Activated CD4-positive, CD25-positive, alpha-beta regulatory T cell treated with anti-CD3 and anti-CD28 coated beads, Interleukin-2, amount 50 U/mL, for 72 hours (primary cell): ENCODE results near the gene CFTR.
"Not testable (repeated sequence)": the region's sequence is repeated elsewhere in the genome, so short reads cannot be mapped to it uniquely, and the experiment has no call there.

ENCODE experiments used
- DNase-seq: peaks from one replicate; pipeline ENCODE4 v3.0.0; 2021

CFTR gene

DNA sequence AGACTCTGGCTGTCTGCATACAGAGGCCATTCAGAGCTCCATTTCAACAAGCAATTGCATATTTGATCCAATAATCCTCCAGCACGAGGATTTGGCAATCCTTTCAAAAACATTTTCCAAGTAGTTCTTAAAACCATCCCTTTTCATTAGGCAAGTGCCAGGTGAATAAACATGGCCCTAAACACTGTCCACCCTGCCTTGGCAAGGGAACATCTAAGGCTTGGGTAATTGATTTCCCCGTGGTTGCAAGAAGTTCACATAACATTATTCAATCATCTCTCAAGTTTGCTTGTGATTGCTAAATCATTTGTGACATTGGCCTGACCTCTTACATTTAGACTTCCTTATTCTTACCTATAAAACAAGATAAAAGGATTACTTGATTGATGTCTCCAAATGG is 218.2 kb downstream of the CFTR start:
- DNase-seq: no peak

DNA sequence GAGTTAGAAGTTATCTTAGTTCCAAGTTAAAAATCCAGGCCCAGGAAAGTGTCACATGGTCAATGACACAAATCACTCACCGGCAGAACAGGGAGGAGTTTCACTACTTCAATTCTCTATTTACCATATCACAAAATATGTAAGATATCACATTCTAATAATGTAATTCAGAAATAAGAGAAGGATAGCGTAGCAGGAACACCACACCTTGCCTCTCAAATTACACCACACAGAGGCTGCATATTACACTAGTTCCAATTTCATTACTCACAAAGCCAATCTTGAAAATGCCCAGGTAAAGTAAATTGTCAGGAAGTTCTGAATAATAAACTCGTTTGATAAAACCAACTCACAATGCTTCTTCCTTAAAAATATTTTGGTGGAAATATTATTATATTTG is 224.2 kb downstream of the CFTR start:
- DNase-seq: no peak

DNA sequence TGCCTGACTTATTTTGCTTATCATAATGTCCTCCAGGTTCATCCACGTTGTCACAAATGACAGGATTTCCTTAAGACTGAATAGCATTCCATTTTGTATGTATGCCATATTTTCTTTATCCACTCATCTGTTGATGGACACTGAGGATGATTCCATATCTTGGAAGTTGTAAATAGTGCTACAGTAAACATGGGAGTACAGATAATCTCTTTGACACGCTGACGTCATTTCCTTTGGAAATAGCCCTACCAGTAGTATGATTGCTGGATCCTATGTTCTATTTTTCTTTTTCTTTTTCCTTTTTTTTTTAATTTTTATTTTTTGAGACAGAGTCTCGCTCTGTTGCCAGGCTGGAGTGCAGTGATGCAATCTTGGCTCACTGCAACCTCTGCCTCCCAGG is 225.8 kb downstream of the CFTR start:
- DNase-seq: no peak

DNA sequence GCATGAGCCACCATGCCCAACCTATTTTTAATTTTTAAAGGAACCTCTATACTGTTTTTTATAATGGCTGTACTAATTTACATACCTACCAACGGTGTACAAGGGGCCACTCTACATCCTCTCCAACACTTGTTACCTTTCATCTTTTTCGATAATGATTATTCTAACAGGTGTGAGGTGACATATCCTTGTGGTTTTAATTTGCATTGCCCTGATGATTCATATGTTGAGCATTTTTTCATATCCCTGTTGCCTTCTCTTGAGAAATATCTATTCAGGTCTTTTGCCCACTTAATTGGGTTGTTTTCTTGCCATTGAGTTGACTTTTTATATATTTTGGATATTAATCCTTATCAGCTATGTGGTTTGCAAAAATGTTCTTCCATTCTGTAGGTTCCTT is 226.4 kb downstream of the CFTR start:
- no peak for DNase-seq

DNA sequence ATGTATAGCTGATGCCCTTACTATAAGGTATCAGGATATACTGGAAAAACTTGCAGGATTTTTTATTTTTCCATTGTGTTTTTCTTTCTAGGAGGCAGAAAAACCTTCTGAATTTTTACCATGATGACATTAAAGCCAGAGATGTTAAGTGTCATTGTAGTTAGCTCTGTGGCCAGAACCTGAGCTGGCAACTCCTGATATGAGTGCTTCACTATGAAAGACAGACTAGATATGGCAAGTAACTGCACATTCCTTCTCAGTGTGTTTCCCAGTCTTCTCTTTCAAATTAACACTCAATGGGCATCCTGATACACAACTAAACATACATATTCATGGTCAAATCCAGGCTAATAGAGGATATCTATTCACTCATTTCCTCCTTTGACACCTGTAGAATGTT is 227.3 kb downstream of the CFTR start:
- DNase-seq: no peak

DNA sequence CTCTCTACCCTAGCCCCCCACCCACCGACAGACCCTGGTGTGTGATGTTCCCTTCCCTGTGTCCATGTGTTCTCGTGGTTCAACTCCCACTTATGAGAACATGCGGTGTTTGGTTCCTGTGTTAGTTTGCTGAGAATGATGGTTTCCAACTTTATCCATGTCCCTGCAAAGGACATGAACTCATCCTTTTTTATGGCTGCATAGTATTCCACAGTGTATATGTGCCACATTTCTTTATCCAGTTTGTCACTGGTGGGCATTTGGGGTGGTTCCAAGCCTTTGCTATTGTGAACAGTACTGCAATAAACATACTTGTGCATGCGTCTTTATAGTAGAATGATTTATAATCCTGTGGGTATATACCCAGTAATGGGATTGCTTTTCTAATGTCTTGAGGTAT is 228.3 kb downstream of the CFTR start:
- not testable (repeated sequence) for DNase-seq

DNA sequence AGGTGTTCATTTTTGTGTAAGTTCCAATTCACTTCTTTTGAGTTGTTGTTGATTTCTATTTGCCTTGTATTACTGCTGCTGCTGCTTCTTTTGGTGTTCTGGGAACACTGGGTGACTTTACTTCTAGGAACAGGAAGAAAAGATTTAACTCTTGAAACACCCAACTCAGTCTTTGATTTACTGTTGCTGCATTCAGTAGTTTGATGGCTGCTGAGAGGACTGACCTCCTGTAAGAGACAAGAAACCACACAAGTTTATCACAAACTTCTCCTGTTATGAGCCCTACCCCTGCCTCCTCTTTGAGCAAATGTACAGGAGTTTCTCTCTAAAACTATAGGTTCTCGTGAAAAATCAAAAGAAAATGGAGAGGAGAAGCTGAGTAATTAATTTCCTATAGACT is 231.7 kb downstream of the CFTR start:
- DNase-seq: no peak

DNA sequence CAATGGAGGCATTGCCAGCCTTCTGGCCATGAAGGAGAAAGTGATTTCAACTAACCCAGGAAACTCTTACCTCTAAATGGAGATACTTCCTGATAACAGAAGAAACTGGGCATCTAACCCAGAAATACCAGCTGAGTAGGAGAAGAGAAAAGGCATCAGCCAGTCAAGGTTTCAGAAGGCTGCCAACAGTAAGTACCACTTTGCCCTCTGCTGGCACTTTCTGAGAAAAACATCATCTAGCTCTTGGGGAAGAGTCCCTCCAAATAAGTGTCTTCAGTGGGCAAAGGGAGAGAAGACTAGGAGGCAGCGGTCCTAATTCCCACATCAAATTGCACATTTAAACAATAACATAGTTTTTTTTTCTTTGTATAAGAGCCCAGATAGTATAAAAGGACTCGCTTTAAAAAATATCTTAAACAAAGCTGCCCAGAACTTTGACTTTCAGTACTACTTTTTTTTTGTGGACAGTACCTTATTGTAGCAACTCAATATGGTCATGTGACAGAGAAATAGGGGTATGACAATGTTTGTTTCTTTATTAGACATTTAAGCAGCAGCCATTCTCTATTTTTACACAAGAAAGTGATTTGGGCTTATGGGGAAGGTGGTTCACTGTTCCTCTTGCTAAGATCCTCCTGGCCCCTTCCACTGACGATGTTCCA is 236.1 kb downstream of the CFTR start:
- DNase-seq: no peak

DNA sequence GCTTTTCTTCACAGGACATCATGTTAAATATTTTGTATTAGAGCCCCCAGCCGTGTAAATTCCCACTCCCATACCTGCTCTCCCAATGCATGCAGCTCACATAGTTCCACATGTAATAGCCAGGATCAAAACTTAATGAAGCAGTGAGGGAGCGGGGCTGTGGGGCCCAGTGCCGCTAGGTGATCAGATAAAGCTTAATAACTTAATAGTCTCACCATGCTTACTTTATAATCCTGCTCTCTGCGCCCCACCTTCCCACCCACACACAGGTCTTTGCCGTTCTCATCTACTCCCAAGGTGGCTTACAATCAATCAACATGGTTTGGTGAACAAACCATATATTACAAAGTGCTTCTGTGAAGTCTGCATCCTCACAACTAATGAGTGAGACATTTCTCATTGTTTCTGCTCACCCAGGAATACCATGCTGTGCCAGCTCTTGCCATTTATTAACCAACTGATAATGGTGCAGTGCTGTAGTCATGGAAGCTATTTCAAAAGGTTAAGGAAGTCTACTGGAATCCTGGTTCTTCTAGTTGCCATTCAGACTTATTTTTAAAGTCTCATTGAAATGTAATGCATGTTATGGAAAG is 237.0 kb downstream of the CFTR start:
- DNase-seq: no peak

DNA sequence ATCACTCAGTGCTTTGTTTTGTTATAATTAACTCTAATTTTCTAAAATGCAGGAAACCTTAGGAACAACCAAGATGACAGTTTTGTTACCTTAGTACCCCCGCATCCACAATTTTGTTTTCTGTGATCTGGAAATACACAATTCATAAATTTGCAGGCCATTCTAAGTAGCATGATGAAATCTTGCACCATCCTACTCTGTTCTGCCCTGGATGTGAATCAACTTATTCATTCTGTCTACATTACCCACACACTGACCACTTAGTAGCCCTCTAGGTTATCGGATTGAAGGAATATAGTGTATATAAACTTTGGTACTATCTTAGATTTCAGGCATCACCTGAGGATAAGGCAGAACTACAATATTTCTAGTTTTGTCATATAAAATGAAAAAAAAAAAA is 237.5 kb downstream of the CFTR start:
- no peak for DNase-seq
